ENCODE data around the gene WDR46. TPM values are rescaled to one million over a fixed set of nuclear protein-coding genes. Genes with fewer than 3 reads are reported as not detected.

WDR46 gene
- total and polyA plus RNA-seq, 2 of the 8 experiments (the other 6 are each of a cell fraction or from before 2014, with no cell fraction given), result 69.7 to 91.0 TPM

GRCh38 chr6:33324125-33324524, 35.1 kb upstream of the WDR46 start:
- CTCF ChIA-PET (ENCODE audit: partially characterized antibody), result interaction anchor here (0.7 to 1.0 kb wide), 3 partner anchors 12 to 166 kb away, joined by 3 read pairs; partner anchors contain the start of gene B3GALT4
- Histone ChIP-seq H3K9ac (replicated peaks in 1 of 4; ENCODE audit: extremely low read depth in 1 of 4, low read depth in 3 of 4, low read length in 3 of 4) (no peak overlapping the region; a peak in 1 of 7 replicates), H3K56ac (replicated peaks; ENCODE audit: insufficient read length, low read depth, low read length) (no peak overlapping the region), H2BK5ac (ENCODE audit: low read depth, low read length) (peak overlapping the region; percentile 87; the same call in 1 of the 2 replicates), H3K27me3 (replicated peaks in 1 of 4; ENCODE audit: control insufficient read depth in 3 of 4, extremely low read depth in 1 of 4, insufficient read depth in 3 of 4, low read length in 3 of 4) (no peaks in the 10 kb centered on the region), H3K4ac (replicated peaks; ENCODE audit: insufficient read length, low read depth, low read length) (no peak overlapping the region), H2BK120ac (replicated peaks; ENCODE audit: low read depth, low read length) (peak overlapping the region; percentile 61), H3K23ac (ENCODE audit: insufficient read length) (no peak overlapping the region), H4K5ac (ENCODE audit: insufficient read length, low read depth, low read length) (peak overlapping the region; percentile 36), H3K18ac (ENCODE audit: extremely low read depth, low read length) (peak overlapping the region; percentile 51; the same call in 1 of the 2 replicates), H2AFZ (ENCODE audit: low read length) (peak overlapping the region; percentile 93; the same call in 1 of the 2 replicates), H2BK20ac (ENCODE audit: low read length) (no peak overlapping the region), H3K23me2 (ENCODE audit: low read depth, low read length) (peaks cover 18% of the 10 kb centered on the region), H2BK15ac (ENCODE audit: low read length) (peak overlapping the region; percentile 46; the same call in 1 of the 2 replicates), H4K8ac (ENCODE audit: extremely low read depth, insufficient read depth, low read length) (no peak overlapping the region), H4K20me1 (replicated peaks in 1 of 2; ENCODE audit: control insufficient read depth in 1 of 2, insufficient read depth in 2 of 2, low read length in 2 of 2) (peaks cover 2 to 5% of the 10 kb centered on the region in 2 experiments), H3K14ac (ENCODE audit: insufficient read length) (no peak overlapping the region), H3K79me2 (ENCODE audit: control insufficient read depth in 1 of 2, insufficient read depth in 2 of 2, low read length in 2 of 2) (peaks cover 0 to 32% of the 10 kb centered on the region in 2 experiments; a peak in 3 of 4 replicates), H3K36me3 (ENCODE audit: control insufficient read depth in 2 of 4, insufficient read depth in 4 of 4, low read length in 3 of 4) (peaks cover 10 to 23% (median 18%) of the 10 kb centered on the region in 4 experiments; a peak in 7 of 8 replicates), H3K9me3 (ENCODE audit: insufficient read depth in 2 of 2, low read depth in 1 of 2, low read length in 1 of 2) (no peaks in the 10 kb centered on the region; a peak in 1 of 4 replicates), H2BK12ac (ENCODE audit: low read depth, low read length) (peak overlapping the region; percentile 77; the same call in 1 of the 2 replicates), H3K27ac (ENCODE audit: low read depth, low read length) (no peak overlapping the region), H2AK5ac (ENCODE audit: low read depth, low read length) (no peak overlapping the region), H4K91ac (replicated peaks; ENCODE audit: insufficient read length, low read length) (peak overlapping the region; percentile 36), H3K4me3 (ENCODE audit: extremely low read depth in 1 of 4, insufficient read depth in 2 of 4, low read depth in 3 of 4, low read length in 4 of 4) (peak overlapping the region; percentile 68 to 98 (median 82); a peak in 7 of 8 replicates), H3K4me2 (ENCODE audit: insufficient read depth in 1 of 2, low read depth in 2 of 2, low read length in 2 of 2) (peak overlapping the region; percentile 62 to 87), H3K4me1 (replicated peaks in 1 of 4; ENCODE audit: control insufficient read depth in 3 of 4, insufficient read depth in 4 of 4, low read length in 3 of 4) (peaks cover 0 to 18% (median 12%) of the 10 kb centered on the region in 4 experiments; a peak in 6 of 7 replicates), H3K79me1 (ENCODE audit: low read depth, low read length) (peaks cover 7% of the 10 kb centered on the region; the same call in 1 of the 2 replicates)
- no peak for DNase-seq (ENCODE audit: low read depth in 1 of 2, low spot score in 2 of 2)
- 61% methylated on average over 7 of the region's 7 CpGs; no CpG with 5 or more reads in 1 of the 2 experiments for WGBS, 2 experiments (ENCODE audit: extremely low coverage in 1 of 2, insufficient coverage in 1 of 2, insufficient read length in 1 of 2, insufficient replicate concordance in 2 of 2, low coverage in 1 of 2, low lambda C conversion rate in 2 of 2, missing lambda C conversion rate in 1 of 2)
- POLR2A ChIA-PET (ENCODE audit: partially characterized antibody), result interaction anchor here (0.8 to 1.3 kb wide), 4 partner anchors 25 to 353 kb away, joined by 3 to 6 read pairs (median 4); partner anchors contain the start of gene RGL2
- no peak for FAIRE-seq
- TF ChIP-seq TCF12 (IDR thresholded peaks at IDR 0.05; ENCODE audit: low read depth, low read length) (no peak), POLR2A (IDR thresholded peaks at IDR 0.05; ENCODE audit: control extremely low read depth in 1 of 2, low read depth in 2 of 2, low read length in 2 of 2) (no peak), ASH2L (IDR thresholded peaks at IDR 0.05; ENCODE audit: low read length) (no peak), EZH2 (IDR thresholded peaks at IDR 0.05; ENCODE audit: low read depth, low read length, severe bottlenecking) (no peak), KDM1A (IDR thresholded peaks at IDR 0.05; ENCODE audit: borderline replicate concordance, low read length) (no peak), CHD1 (IDR thresholded peaks at IDR 0.05; ENCODE audit: low read depth, low read length) (no peak), RXRA (IDR thresholded peaks at IDR 0.05; ENCODE audit: insufficient read depth, low read depth, low read length) (no peak), TBP (IDR thresholded peaks at IDR 0.05; ENCODE audit: low read depth, low read length) (no peak)
- TF ChIP-seq, protein P1, sequence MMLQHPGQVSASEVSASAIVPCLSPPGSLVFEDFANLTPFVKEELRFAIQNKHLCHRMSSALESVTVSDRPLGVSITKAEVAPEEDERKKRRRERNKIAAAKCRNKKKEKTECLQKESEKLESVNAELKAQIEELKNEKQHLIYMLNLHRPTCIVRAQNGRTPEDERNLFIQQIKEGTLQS (IDR thresholded peaks at IDR 0.05; ENCODE audit: insufficient read depth, low read depth, low read length), result no peak
- TF ChIP-seq, protein P2, sequence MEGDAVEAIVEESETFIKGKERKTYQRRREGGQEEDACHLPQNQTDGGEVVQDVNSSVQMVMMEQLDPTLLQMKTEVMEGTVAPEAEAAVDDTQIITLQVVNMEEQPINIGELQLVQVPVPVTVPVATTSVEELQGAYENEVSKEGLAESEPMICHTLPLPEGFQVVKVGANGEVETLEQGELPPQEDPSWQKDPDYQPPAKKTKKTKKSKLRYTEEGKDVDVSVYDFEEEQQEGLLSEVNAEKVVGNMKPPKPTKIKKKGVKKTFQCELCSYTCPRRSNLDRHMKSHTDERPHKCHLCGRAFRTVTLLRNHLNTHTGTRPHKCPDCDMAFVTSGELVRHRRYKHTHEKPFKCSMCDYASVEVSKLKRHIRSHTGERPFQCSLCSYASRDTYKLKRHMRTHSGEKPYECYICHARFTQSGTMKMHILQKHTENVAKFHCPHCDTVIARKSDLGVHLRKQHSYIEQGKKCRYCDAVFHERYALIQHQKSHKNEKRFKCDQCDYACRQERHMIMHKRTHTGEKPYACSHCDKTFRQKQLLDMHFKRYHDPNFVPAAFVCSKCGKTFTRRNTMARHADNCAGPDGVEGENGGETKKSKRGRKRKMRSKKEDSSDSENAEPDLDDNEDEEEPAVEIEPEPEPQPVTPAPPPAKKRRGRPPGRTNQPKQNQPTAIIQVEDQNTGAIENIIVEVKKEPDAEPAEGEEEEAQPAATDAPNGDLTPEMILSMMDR (IDR thresholded peaks at IDR 0.05; ENCODE audit: control extremely low read depth in 1 of 3, insufficient read depth in 1 of 3, low read depth in 1 of 3, low read length in 3 of 3), result no peak
